GM18868 (cell line): Measurements from ENCODE around the gene KCTD16.

Experiments used
- ATAC-seq: cut with Tn5 transposase; IDR thresholded peaks from one replicate; pipeline ENCODE4 v1.9.1; 2021; ENCODE audit warnings: mild to moderate bottlenecking, moderate library complexity; ENCODE audit not compliant: unreplicated experiment

KCTD16 gene

DNA sequence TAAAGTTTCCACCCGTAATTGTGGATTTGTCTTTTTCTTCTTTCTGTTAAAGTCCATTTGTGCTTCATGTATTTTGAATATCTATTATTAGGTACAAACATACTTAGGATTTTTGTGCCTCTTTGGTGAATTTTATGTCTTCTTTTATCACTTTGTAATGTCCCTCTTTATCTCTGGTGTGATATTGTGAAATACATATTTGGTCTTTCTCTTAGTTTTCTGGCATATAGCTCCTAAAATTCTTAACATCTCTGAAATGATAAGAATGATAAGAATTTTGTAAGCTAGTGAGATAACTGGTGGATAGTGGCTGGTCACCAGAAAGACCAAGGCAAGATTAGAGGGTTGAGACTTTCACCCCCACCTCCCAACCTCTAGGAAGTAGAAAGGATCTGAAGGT is 111.1 kb downstream of the KCTD16 start:
- no peak for ATAC-seq

- ATAC-seq, result no peak
These were observed 113.4 kb downstream of the KCTD16 start for GRCh38 chr5:144284036-144284435.

- ATAC-seq, result no peak
These were observed 114.3 kb downstream of the KCTD16 start for GRCh38 chr5:144284931-144285502.

DNA sequence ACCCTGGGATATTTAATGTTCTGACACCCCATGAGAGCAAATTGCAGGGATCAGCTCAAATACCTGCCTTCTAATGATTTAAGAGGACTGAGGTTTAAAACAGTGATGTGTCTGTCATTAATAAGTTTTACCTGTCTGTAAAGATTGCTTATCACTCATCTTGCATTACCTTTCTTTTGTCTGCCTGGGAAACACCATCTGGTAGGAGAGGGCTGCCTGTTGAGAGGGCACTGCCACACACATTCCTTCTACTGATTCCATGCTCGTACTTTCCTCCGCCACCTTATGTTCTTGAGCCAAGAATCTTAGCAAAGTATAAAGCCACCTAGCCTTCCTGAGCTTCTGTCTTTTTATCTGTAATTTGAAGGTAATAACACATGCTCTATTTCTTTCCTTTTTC is 118.6 kb downstream of the KCTD16 start:
- ATAC-seq, result no peak

GRCh38 chr5:144292029-144292428 is 121.4 kb downstream of the KCTD16 start:
- no peak for ATAC-seq

DNA sequence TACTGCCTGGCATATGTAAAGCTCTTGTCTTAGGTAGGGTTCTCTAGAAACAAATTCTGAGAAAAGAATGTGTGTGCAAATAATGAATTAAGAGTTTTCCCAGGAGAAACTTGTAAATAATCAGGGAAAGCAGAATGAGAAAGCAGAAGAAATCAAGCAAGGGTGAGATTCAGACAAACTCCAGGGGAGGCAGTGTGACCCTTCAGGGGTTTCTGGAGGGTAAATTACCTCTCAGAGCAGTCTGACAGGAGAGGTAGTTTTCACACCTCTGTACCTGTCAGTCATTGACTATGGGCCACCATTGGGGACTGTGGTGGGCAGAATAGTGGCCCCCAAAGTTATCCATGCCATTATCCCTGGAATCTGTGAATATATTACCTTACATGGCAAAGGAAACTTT is 124.6 kb downstream of the KCTD16 start:
- ATAC-seq, result no peak

DNA sequence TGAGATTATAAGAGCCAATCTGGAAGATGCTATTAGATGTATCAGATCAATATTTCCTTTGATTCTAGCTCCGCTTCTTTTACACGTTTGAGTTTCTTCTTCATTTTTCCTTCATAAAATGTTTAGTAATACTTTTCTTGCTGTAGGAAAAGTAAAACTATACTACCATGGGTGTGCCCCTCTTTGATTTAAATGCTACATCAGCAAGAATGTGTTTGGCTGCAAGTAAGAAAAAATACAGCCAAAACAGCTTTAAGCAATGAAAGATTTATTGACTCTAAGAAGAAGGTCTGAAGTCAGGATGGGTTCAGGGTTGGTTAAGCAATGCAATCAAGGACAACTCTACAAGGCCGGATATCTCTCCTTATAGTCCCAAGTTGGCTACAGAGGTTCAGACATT is 126.4 kb downstream of the KCTD16 start:
- no peak for ATAC-seq

- no peak for ATAC-seq
These were observed 128.0 kb downstream of the KCTD16 start for GRCh38 chr5:144298658-144299057.

- ATAC-seq, result peak; percentile 56
These were observed 134.0 kb downstream of the KCTD16 start for GRCh38 chr5:144304688-144305087.

- ATAC-seq, result no peak
These were observed 137.1 kb downstream of the KCTD16 start for GRCh38 chr5:144307736-144308135.

DNA sequence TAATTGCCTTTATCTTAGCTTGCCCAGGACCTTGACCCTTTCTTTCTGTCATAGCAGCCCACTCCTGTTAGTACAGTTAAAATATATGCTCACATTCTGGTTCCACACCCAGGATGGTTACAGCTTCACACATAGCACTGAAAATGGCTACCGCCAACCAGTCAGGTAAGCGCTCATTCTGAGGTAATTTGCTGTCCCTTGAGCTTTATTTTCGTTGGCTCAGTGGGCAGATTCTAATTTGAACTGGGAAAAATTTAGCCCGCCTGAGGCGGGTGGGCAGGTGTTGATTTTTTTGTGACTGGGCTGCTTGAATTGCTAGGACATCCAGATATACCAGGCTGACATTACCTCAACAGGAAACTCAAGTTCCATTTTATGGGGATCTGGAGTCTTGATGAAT is 137.5 kb downstream of the KCTD16 start:
- ATAC-seq, result no peak

- ATAC-seq, result no peak
These were observed 138.4 kb downstream of the KCTD16 start for GRCh38 chr5:144308906-144309670.

GRCh38 chr5:144310621-144311020 is 139.9 kb downstream of the KCTD16 start:
- ATAC-seq, result no peak

- no peak for ATAC-seq
These were observed 142.6 kb downstream of the KCTD16 start for GRCh38 chr5:144313147-144313726.

GRCh38 chr5:144315026-144315425 is 144.4 kb downstream of the KCTD16 start:
- ATAC-seq, result no peak

DNA sequence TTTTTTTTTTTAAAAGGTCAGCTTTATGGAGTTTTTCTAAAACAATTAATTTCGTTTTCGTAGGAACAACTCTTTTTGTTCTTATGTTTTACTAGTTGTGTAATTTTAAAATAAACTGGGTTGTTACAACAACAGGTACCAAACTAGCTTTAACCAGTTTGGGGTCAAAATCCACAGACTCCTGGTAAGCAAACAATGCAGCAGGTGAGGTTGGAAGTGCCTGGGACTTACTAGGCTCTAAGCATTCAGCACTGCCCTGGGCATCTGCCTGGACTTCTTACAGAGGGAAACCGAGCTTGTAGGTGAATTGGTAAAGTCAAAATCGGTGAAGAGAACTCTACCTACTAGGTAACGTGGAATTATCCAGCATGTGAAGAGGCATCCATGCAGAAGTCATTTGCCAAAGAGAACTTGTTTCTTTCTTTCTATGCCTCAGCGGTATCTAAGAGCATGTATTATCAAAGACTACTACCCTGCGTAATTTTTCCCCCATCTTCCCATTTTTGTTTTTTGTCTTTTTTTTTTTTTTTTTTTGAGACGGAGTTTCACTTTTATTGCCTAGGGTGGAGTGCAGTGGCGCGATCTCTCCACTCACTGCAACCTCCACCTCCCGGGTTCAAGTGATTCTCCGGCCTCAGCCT is 145.4 kb downstream of the KCTD16 start:
- no peak for ATAC-seq

- ATAC-seq, result no peak
These were observed 147.3 kb downstream of the KCTD16 start for GRCh38 chr5:144318011-144318410.

- ATAC-seq, result no peak
These were observed 147.8 kb downstream of the KCTD16 start for GRCh38 chr5:144318460-144318859.

DNA sequence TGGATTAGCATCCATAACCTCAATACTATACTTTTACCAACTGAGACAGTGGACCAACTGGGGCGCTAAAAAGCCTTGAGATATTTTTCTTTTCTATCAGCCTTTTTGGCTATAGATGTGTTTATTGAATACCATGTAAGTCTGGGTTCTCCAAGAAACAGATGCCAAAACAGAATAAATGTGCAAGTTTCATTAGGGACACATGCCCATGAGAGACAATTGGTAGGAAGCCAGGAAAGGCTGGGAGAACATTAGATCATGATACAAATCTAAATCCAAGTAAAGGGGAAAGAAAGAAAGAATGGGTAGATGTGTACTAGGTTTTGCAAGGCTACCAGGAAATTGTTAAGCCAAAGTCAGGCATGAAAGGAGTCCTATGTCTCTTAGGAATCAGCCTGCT is 152.5 kb downstream of the KCTD16 start:
- no peak for ATAC-seq

DNA sequence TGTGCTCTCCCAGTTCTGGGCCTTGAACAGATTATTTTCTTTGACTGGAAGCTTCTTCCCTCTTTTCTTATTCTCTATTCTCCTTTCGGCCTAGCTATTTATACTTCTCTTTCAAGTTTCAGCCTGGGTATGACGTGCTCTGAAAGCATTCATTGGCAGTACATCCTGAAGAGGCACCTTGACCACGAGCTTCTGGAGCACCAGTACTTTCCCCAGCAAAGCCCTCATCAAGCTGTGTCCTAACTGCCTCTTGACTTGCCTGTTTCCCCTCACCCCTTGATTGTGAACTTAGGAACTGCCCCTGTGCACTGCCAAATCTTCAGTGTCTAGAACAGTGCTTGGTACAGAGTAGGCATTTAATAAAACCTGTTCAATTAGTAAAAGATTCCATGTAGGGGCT is 154.9 kb downstream of the KCTD16 start:
- ATAC-seq, result no peak

DNA sequence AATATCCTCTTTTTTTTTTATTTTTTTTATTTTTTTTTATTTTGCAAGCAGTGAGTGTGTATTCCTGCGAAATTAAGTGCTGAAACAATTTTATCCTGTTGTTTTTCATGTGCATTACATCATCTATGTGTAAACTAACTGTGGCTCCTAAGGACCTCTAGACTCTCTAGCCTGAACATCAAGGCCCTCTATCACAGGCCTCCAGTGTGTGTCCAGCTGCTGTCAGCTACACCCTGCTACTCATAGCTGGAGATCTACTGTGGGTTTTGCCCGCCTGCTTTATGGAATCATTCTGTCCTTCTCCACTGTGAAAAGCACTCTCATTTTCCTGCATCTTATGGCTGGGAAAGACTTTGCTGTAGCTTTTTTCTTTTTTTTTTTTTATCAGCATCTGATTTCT is 157.8 kb downstream of the KCTD16 start:
- no peak for ATAC-seq

GRCh38 chr5:144328980-144329379 is 158.3 kb downstream of the KCTD16 start:
- no peak for ATAC-seq
